RWPE1 (cell line): ENCODE results near the gene MED12L.

Experiments used
- CTCF ChIA-PET: fragments of 350-600 bp; sonication (Branson Sonifier 250); formaldehyde crosslinking; extraction: SDS; loops from one replicate; lab custom pipeline; 2021; lab: Yijun Ruan, JAX
- POLR2A ChIA-PET: fragments of 400-600 bp; formaldehyde crosslinking; extraction: SDS; loops from one replicate; lab custom pipeline; 2020; ENCODE audit warnings: antibody characterized with exemption; ENCODE audit not compliant: low non-redundant PET; lab: Yijun Ruan, JAX
- DNase-seq: peaks from one replicate; pipeline ENCODE4 v3.0.0; 2012; ENCODE audit warnings: low spot score
- H3K27ac ChIP-seq: fragments of 450-650 bp; 2 replicates; pipeline ENCODE4 v1.5.1; 2017
- TF ChIP-seq, protein P1 (sequence below): fragments of 450-650 bp; conservative IDR thresholded peaks from 2 replicates; pipeline ENCODE4 v1.5.1; 2017; ENCODE audit warnings: low read depth, mild to moderate bottlenecking

MED12L gene

DNA sequence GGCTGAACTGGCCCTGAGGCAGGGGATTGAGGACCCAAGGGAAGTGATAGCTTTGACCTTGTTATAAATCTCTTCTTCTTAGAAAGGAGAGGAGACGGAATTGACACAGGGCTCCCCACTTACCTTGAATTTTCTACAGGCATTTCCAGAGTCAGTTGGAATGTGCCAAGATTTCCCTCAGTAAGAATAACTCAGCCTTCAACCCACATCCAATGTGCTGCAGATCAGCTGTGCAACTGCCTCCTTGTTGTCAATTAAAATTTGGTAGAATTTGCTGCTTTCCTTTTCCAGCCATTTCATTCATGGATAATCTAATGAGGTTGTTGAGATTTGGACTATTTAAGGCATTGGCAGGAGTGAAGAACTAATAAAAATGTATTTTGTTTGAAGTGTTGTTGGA lies 14.6 kb downstream of the MED12L start:
- H3K27ac ChIP-seq = no peak overlapping the region
- CTCF ChIA-PET = no interaction called here
- POLR2A ChIA-PET = no interaction called here
- no peak for DNase-seq
- TF ChIP-seq, protein P1, sequence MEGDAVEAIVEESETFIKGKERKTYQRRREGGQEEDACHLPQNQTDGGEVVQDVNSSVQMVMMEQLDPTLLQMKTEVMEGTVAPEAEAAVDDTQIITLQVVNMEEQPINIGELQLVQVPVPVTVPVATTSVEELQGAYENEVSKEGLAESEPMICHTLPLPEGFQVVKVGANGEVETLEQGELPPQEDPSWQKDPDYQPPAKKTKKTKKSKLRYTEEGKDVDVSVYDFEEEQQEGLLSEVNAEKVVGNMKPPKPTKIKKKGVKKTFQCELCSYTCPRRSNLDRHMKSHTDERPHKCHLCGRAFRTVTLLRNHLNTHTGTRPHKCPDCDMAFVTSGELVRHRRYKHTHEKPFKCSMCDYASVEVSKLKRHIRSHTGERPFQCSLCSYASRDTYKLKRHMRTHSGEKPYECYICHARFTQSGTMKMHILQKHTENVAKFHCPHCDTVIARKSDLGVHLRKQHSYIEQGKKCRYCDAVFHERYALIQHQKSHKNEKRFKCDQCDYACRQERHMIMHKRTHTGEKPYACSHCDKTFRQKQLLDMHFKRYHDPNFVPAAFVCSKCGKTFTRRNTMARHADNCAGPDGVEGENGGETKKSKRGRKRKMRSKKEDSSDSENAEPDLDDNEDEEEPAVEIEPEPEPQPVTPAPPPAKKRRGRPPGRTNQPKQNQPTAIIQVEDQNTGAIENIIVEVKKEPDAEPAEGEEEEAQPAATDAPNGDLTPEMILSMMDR = no peak

GRCh38 chr3:151101270-151101969 lies 16.0 kb downstream of the MED12L start:
- H3K27ac ChIP-seq = no peak overlapping the region
- TF ChIP-seq, protein P1 = no peak
- DNase-seq = no peak
- POLR2A ChIA-PET = no interaction called here
- CTCF ChIA-PET = no interaction called here

- ChIA-PET POLR2A (no interaction called here), CTCF (no interaction called here)
- no peak overlapping the region for H3K27ac ChIP-seq
- DNase-seq = no peak
- TF ChIP-seq, protein P1 = no peak
Observed at GRCh38 chr3:151106311-151106710, 20.8 kb downstream of the MED12L start.

DNA sequence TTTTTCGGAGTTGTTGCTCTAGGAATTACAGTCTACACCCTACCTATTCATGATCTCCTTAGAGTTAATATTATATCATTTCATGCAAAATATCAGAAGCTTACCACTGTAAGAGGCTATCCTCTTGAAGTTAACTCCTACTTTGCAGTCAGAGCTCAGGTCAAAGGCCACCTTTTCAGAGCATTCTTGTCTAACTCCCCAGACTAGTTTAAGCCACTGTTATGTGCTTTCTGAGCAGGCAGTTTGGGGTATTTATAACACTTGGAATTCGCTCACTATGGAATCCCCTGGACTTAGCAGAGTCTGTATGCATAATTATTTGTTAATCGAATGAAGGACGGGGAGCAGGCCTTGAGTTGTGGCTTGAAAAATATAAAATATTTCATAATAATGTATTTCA lies 21.7 kb downstream of the MED12L start:
- ChIA-PET POLR2A (no interaction called here), CTCF (no interaction called here)
- H3K27ac ChIP-seq = no peak overlapping the region
- TF ChIP-seq, protein P1 = no peak
- no peak for DNase-seq

DNA sequence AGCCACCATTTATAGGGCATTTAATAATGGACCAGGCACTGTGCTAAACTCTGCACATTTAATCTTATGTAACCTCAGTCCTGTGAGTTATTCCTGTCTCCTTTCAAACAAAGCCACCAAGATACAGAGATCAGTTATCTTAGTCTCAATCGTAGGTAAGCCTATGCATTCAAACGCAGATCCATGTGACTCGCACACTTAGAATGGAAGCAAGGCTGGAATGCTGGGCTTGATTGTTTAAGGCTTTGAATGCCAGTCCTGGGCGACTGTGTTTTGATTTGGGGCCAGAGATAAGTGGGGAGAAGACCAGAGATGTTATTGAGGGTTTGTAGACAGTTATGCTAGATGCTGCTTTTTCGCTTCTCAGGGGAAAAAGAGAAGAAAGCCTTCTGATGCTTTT lies 22.2 kb downstream of the MED12L start:
- ChIA-PET POLR2A (no interaction called here), CTCF (no interaction called here)
- no peak for DNase-seq
- H3K27ac ChIP-seq = no peak overlapping the region
- TF ChIP-seq, protein P1 = no peak

GRCh38 chr3:151109286-151109800 lies 23.9 kb downstream of the MED12L start:
- TF ChIP-seq, protein P1 = no peak

More at GRCh38 chr3:151109286-151109800, 23.9 kb downstream of the MED12L start:
- POLR2A ChIA-PET = no interaction called here
- CTCF ChIA-PET = no interaction called here
- no peak overlapping the region for H3K27ac ChIP-seq
- no peak for DNase-seq
